HepG2 (cell line): Measurements from ENCODE around the gene PHAX. TPM values are rescaled to one million over a fixed set of nuclear protein-coding genes. Genes with fewer than 3 reads are reported as not detected.

ENCODE experiments used
- CEBPB ChIP-seq: IDR thresholded peaks from 2 replicates; pipeline ENCODE4 v1.6.1; 2011; ENCODE audit warnings: low read depth, low read length, improper control_type of control experiment, borderline replicate concordance
- CEBPG ChIP-seq: IDR thresholded peaks from 2 replicates; pipeline ENCODE4 v1.6.1; 2016
- FOSL2 ChIP-seq: sonication (generic); formaldehyde crosslinking; IDR thresholded peaks from 2 replicates; pipeline ENCODE4 v1.4.0; 2020; ENCODE audit warnings: missing genetic modification reagents
- GATAD1 ChIP-seq: IDR thresholded peaks from 2 replicates; pipeline ENCODE4 v1.6.1; 2016; ENCODE audit warnings: missing genetic modification reagents, missing compliant biosample characterization
- GLI4 ChIP-seq: sonication (generic); formaldehyde crosslinking; IDR thresholded peaks from 2 replicates; pipeline ENCODE4 v1.5.1; 2020; ENCODE audit warnings: missing genetic modification reagents, mild to moderate bottlenecking, moderate library complexity, borderline replicate concordance
- HNRNPUL1 ChIP-seq: fragments of 200-400 bp; formaldehyde crosslinking; IDR thresholded peaks from 2 replicates; pipeline ENCODE4 v1.6.1; 2017; ENCODE audit warnings: low read depth, mild to moderate bottlenecking, low read length, moderate library complexity
- MLLT10 ChIP-seq: sonication (generic); formaldehyde crosslinking; IDR thresholded peaks from 2 replicates; pipeline ENCODE4 v1.4.0; 2020; ENCODE audit warnings: missing genetic modification reagents
- PITX1 ChIP-seq: sonication (generic); formaldehyde crosslinking; IDR thresholded peaks from 2 replicates; pipeline ENCODE4 v1.5.1; 2020; ENCODE audit warnings: mild to moderate bottlenecking, missing genetic modification reagents
- REPIN1 ChIP-seq: sonication (generic); formaldehyde crosslinking; IDR thresholded peaks from 2 replicates; pipeline ENCODE4 v1.8.0; 2022; ENCODE audit warnings: missing genetic modification reagents, low read depth, mild to moderate bottlenecking, borderline replicate concordance
- YEATS2 ChIP-seq: sonication (generic); formaldehyde crosslinking; IDR thresholded peaks from 2 replicates; pipeline ENCODE4 v1.4.0; 2020; ENCODE audit warnings: missing genetic modification reagents, borderline replicate concordance
- ZNF24 ChIP-seq: fragments of 450-650 bp; IDR thresholded peaks from 2 replicates; pipeline ENCODE4 v1.6.1; 2017; ENCODE audit warnings: antibody characterized with exemption, mild to moderate bottlenecking
- ZNF331 ChIP-seq: sonication (generic); formaldehyde crosslinking; IDR thresholded peaks from 2 replicates; pipeline ENCODE4 v1.4.0; 2020; ENCODE audit warnings: missing genetic modification reagents
- ZNF335 ChIP-seq: sonication (generic); formaldehyde crosslinking; IDR thresholded peaks from 2 replicates; pipeline ENCODE4 v1.4.0; 2020; ENCODE audit warnings: missing genetic modification reagents
- polyA plus RNA-seq, 8 experiments: library from polyadenylated mRNA; depleted of rRNA in 3 of 8; stranded (reverse) in 7 of 8; unstranded in 1 of 8; fragments of >200 nt; fragmentation: Illumina TruSeq in 4 of 8; extraction: Trizol in 4 of 8; gene quantifications; 2 replicates each; pipeline versions ENCODE4 v1.2.1 to v1.2.3, GENCODE V29; 2011 to 2016; ENCODE audit warnings: low read depth in 4 of 8, missing spikeins in 1 of 8, mixed read lengths in 1 of 8; ENCODE audit not compliant: insufficient read depth in 1 of 8
- total RNA-seq, 5 experiments: library from RNA; depleted of rRNA; stranded (reverse); fragments of >200 nt; fragmentation: Illumina TruSeq; extraction: Trizol; gene quantifications; 2 replicates each; pipeline ENCODE4 v1.2.3, GENCODE V29; 2016; ENCODE audit warnings: low read depth in 1 of 5
- TF ChIP-seq, protein P1 (sequence below), 2 experiments: sonication (generic) in 1 of 2; formaldehyde crosslinking in 1 of 2; IDR thresholded peaks; 2 replicates each; pipeline versions ENCODE4 v1.4.0 to v1.6.1; 2016 to 2020; ENCODE audit warnings: borderline replicate concordance in 1 of 2, low read depth in 1 of 2, mild to moderate bottlenecking in 1 of 2, missing genetic modification reagents in 1 of 2
- TF ChIP-seq, protein P2 (sequence below): sonication (generic); formaldehyde crosslinking; IDR thresholded peaks from 2 replicates; pipeline ENCODE4 v1.5.0; 2020; ENCODE audit warnings: mild to moderate bottlenecking, missing genetic modification reagents
- TF ChIP-seq, protein P3 (sequence below): sonication (generic); formaldehyde crosslinking; IDR thresholded peaks from 2 replicates; pipeline ENCODE4 v1.4.0; 2020; ENCODE audit warnings: missing genetic modification reagents, borderline replicate concordance
- TF ChIP-seq, protein P4 (sequence below): sonication (generic); formaldehyde crosslinking; IDR thresholded peaks from 2 replicates; pipeline ENCODE4 v1.4.0; 2020; ENCODE audit warnings: missing genetic modification reagents

The PHAX gene
- total and polyA plus RNA-seq, 2 of the 13 experiments (the other 11 are each of a cell fraction or from before 2014, with no cell fraction given): 20.0 to 59.7 TPM

DNA sequence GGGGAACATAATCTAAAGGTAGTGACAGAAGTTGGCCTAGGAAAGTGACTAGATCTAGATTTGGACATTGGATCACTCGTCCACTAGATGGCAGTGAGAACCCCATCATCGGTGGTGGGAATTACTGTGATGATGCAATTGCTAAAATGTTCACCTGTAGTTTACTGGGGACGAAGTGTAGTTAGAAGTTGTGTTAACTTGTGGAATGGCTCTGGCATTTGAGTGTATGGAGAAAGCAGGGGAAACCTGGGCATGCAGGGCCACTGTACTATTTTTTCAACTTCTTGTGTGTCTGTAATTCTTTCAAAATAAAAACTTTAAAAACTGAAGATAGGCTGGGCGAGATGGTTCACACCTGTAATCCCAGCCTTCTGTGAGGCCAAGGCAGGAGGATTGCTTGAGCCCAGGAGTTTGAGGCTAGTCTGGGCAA, 75.5 kb downstream of the PHAX start (continued):
- TF ChIP-seq ZNF335 (CRISPR knock-in tag): 0 out of 2 replicates have a peak, but pooled peaks have one; percentile 32
- peak; percentile 35; the same call in 1 of the 2 replicates for TF ChIP-seq YEATS2 (CRISPR knock-in tag)
- TF ChIP-seq PITX1 (CRISPR knock-in tag): no peak
- no peak for TF ChIP-seq MLLT10
- TF ChIP-seq GLI4 (CRISPR knock-in tag): no peak
- TF ChIP-seq, protein P1, sequence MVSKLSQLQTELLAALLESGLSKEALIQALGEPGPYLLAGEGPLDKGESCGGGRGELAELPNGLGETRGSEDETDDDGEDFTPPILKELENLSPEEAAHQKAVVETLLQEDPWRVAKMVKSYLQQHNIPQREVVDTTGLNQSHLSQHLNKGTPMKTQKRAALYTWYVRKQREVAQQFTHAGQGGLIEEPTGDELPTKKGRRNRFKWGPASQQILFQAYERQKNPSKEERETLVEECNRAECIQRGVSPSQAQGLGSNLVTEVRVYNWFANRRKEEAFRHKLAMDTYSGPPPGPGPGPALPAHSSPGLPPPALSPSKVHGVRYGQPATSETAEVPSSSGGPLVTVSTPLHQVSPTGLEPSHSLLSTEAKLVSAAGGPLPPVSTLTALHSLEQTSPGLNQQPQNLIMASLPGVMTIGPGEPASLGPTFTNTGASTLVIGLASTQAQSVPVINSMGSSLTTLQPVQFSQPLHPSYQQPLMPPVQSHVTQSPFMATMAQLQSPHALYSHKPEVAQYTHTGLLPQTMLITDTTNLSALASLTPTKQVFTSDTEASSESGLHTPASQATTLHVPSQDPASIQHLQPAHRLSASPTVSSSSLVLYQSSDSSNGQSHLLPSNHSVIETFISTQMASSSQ (IDR thresholded peaks at IDR 0.05; ENCODE audit: low read depth): no peak
- TF ChIP-seq, protein P1 (CRISPR knock-in tag; IDR thresholded peaks at IDR 0.05; ENCODE audit: borderline replicate concordance): no peak
- TF ChIP-seq, protein P2, sequence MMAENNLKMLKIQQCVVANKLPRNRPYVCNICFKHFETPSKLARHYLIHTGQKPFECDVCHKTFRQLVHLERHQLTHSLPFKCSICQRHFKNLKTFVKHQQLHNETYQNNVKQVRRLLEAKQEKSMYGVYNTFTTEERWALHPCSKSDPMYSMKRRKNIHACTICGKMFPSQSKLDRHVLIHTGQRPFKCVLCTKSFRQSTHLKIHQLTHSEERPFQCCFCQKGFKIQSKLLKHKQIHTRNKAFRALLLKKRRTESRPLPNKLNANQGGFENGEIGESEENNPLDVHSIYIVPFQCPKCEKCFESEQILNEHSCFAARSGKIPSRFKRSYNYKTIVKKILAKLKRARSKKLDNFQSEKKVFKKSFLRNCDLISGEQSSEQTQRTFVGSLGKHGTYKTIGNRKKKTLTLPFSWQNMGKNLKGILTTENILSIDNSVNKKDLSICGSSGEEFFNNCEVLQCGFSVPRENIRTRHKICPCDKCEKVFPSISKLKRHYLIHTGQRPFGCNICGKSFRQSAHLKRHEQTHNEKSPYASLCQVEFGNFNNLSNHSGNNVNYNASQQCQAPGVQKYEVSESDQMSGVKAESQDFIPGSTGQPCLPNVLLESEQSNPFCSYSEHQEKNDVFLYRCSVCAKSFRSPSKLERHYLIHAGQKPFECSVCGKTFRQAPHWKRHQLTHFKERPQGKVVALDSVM (CRISPR knock-in tag): no peak
- TF ChIP-seq ZNF331: peak; percentile 58
- TF ChIP-seq, protein P3, sequence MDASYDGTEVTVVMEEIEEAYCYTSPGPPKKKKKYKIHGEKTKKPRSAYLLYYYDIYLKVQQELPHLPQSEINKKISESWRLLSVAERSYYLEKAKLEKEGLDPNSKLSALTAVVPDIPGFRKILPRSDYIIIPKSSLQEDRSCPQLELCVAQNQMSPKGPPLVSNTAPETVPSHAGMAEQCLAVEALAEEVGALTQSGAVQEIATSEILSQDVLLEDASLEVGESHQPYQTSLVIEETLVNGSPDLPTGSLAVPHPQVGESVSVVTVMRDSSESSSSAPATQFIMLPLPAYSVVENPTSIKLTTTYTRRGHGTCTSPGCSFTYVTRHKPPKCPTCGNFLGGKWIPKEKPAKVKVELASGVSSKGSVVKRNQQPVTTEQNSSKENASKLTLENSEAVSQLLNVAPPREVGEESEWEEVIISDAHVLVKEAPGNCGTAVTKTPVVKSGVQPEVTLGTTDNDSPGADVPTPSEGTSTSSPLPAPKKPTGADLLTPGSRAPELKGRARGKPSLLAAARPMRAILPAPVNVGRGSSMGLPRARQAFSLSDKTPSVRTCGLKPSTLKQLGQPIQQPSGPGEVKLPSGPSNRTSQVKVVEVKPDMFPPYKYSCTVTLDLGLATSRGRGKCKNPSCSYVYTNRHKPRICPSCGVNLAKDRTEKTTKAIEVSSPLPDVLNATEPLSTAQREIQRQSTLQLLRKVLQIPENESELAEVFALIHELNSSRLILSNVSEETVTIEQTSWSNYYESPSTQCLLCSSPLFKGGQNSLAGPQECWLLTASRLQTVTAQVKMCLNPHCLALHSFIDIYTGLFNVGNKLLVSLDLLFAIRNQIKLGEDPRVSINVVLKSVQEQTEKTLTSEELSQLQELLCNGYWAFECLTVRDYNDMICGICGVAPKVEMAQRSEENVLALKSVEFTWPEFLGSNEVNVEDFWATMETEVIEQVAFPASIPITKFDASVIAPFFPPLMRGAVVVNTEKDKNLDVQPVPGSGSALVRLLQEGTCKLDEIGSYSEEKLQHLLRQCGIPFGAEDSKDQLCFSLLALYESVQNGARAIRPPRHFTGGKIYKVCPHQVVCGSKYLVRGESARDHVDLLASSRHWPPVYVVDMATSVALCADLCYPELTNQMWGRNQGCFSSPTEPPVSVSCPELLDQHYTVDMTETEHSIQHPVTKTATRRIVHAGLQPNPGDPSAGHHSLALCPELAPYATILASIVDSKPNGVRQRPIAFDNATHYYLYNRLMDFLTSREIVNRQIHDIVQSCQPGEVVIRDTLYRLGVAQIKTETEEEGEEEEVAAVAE (CRISPR knock-in tag): 0 out of 2 replicates have a peak, but pooled peaks have one; percentile 34
- TF ChIP-seq HNRNPUL1: no peak
- TF ChIP-seq, protein P4, sequence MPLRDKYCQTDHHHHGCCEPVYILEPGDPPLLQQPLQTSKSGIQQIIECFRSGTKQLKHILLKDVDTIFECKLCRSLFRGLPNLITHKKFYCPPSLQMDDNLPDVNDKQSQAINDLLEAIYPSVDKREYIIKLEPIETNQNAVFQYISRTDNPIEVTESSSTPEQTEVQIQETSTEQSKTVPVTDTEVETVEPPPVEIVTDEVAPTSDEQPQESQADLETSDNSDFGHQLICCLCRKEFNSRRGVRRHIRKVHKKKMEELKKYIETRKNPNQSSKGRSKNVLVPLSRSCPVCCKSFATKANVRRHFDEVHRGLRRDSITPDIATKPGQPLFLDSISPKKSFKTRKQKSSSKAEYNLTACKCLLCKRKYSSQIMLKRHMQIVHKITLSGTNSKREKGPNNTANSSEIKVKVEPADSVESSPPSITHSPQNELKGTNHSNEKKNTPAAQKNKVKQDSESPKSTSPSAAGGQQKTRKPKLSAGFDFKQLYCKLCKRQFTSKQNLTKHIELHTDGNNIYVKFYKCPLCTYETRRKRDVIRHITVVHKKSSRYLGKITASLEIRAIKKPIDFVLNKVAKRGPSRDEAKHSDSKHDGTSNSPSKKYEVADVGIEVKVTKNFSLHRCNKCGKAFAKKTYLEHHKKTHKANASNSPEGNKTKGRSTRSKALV (CRISPR knock-in tag): no peak
- peak; percentile 100 for TF ChIP-seq CEBPG (CRISPR knock-in tag)
- TF ChIP-seq GATAD1: 0 out of 2 replicates have a peak, but pooled peaks have one; percentile 30
- 0 out of 2 replicates have a peak, but pooled peaks have one; percentile 47 for TF ChIP-seq ZNF24
- peak; percentile 77; the same call in 1 of the 2 replicates for TF ChIP-seq REPIN1
- peak; percentile 50; the same call in 1 of the 2 replicates for TF ChIP-seq FOSL2 (CRISPR knock-in tag)
- peak; percentile 98 for TF ChIP-seq CEBPB
- TF ChIP-seq, all 625 proteins: peak for 58
